Transverse colon (tissue), 4 donors: ENCODE data around the gene MELK. TPM values are rescaled to one million over a fixed set of nuclear protein-coding genes. Genes with fewer than 3 reads are reported as not detected.

Source experiments
- DNase-seq: peaks from one replicate; pipeline ENCODE4 v3.0.0-alpha.2; 2019
- H3K27ac ChIP-seq, 4 donors: fragments of 200-600 bp; sonication (generic); 2 replicates each; pipeline ENCODE4 v1.5.1; 2016 to 2018; ENCODE audit warnings: inconsistent platforms in 4 of 4
- H3K27me3 ChIP-seq: fragments of 200-600 bp; sonication (generic); 2 replicates; pipeline ENCODE4 v1.5.1; 2017; ENCODE audit warnings: inconsistent platforms
- H3K36me3 ChIP-seq, 4 donors: fragments of 200-600 bp; sonication (generic); 2 replicates each; pipeline ENCODE4 v1.5.1; 2017 to 2019; ENCODE audit warnings: inconsistent platforms in 4 of 4
- H3K4me1 ChIP-seq, 4 donors: fragments of 200-600 bp; sonication (generic); 2 replicates each; pipeline ENCODE4 v1.5.1; 2017 to 2020; ENCODE audit warnings: inconsistent platforms in 4 of 4
- H3K4me3 ChIP-seq, 4 donors: fragments of 200-600 bp; sonication (generic); 1 replicate in 1 of 4; 2 replicates in 3 of 4; pipeline versions ENCODE4 v1.5.1 to v1.6.1; 2017 to 2019; ENCODE audit warnings: inconsistent platforms in 4 of 4
- H3K9me3 ChIP-seq, 2 donors: fragments of 200-600 bp; sonication (generic); 2 replicates each; pipeline ENCODE4 v1.5.1; 2017 to 2019; ENCODE audit warnings: inconsistent platforms in 2 of 2
- CTCF ChIP-seq, 5 experiments: fragments of 200-600 bp in 3 of 5; fragments of 450-650 bp in 2 of 5; sonication (generic) in 3 of 5; IDR thresholded peaks; 1 replicate in 2 of 5; 2 replicates in 3 of 5; pipeline ENCODE4 v1.5.1; 2016 to 2017; ENCODE audit warnings: antibody characterized with exemption in 5 of 5, inconsistent platforms in 3 of 5, mild to moderate bottlenecking in 2 of 5, moderate library complexity in 1 of 5
- EP300 ChIP-seq: sonication (generic); formaldehyde crosslinking; IDR thresholded peaks from one replicate; pipeline ENCODE4 v1.6.1; 2017; ENCODE audit warnings: antibody characterized with exemption, low read depth
- POLR2A ChIP-seq: fragments of 450-650 bp; IDR thresholded peaks from one replicate; pipeline ENCODE4 v1.6.1; 2016; ENCODE audit warnings: antibody characterized with exemption, mild to moderate bottlenecking, moderate library complexity
- POLR2AphosphoS5 ChIP-seq, 3 donors: sonication (generic); formaldehyde crosslinking; IDR thresholded peaks; one replicate each; pipeline ENCODE4 v1.6.1; 2016; ENCODE audit warnings: antibody characterized with exemption in 3 of 3
- WGBS, 2 donors: methylation state at CpG; one replicate each; pipeline ENCODE4 v1.1.5; 2018; ENCODE audit warnings: low coverage in 1 of 2; 5-methylcytosine and 5-hydroxymethylcytosine counted together
- in situ Hi-C, 4 donors: fragments of 200-750 bp; cut with MboI; loops; one replicate each; pipeline versions ENCODE4 v1.15.0 to v1.15.1; 2017; ENCODE audit warnings: low sequenced_read_pairs in 3 of 4, low pct_ligation_motif_present in 1 of 4, low pct_unique_long_range_greater_than_20kb in 1 of 4
- intact Hi-C: fragments of 100-400 bp; cut with DNase I; formaldehyde crosslinking; loops from one replicate; pipeline ENCODE4 v1.15.1; 2023; ENCODE audit warnings: low total_unique reads
- total RNA-seq, 4 donors: library from RNA; depleted of rRNA; stranded (reverse); fragments of >200 nt; gene quantifications; one replicate each; pipeline ENCODE4 v1.1.0, GENCODE V29; 2016

MELK gene
- total RNA-seq, 4 donors from 2014 or later, result 0.75 to 11.5 (median 3.0) TPM

DNA sequence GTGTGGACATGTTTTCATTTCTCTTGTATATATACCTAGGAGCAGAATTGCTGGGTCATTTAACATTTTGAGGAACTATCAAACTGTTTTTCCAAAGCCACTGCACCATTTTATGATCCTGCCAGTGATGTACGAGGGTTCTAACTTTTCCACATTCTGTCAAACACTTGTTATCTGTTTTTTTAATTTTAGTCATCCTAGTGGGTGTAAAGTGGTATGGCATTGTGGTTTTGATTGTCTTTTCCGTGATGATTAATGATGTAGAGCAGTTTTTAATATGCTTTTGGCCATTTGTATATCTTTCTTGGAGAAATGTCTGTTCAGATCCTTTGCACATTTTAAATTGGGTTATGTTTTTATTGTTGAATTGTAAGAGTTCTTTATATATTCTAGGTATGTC lies 107.0 kb downstream of the MELK start:
- H3K27ac ChIP-seq, result no peak overlapping the region
- H3K4me1 ChIP-seq, result no peaks in the 10 kb centered on the region
- no peaks in the 10 kb centered on the region for H3K27me3 ChIP-seq
- TF ChIP-seq EP300 (no peak), POLR2AphosphoS5 (IDR thresholded peaks at IDR 0.05) (no peak), CTCF (IDR thresholded peaks at IDR 0.05) (no peak), POLR2A (no peak)
- WGBS, 2 donors, result 71 to 80% methylated on average over 2 of the region's 2 CpGs
- no peak for DNase-seq
- in situ Hi-C loops, result no loop called here
- intact Hi-C loops, result no loop called here
- H3K9me3 ChIP-seq, result peaks cover 6 to 7% of the 10 kb centered on the region in 2 donors
- no peak overlapping the region for H3K4me3 ChIP-seq
- H3K36me3 ChIP-seq, result no peaks in the 10 kb centered on the region

GRCh38 chr9:36686471-36686870 lies 113.8 kb downstream of the MELK start:
- 82 to 86% methylated on average over 2 to 3 of the region's 3 CpGs for WGBS, 2 donors
- in situ Hi-C loops, result no loop called here
- H3K27ac ChIP-seq, result no peak overlapping the region

DNA sequence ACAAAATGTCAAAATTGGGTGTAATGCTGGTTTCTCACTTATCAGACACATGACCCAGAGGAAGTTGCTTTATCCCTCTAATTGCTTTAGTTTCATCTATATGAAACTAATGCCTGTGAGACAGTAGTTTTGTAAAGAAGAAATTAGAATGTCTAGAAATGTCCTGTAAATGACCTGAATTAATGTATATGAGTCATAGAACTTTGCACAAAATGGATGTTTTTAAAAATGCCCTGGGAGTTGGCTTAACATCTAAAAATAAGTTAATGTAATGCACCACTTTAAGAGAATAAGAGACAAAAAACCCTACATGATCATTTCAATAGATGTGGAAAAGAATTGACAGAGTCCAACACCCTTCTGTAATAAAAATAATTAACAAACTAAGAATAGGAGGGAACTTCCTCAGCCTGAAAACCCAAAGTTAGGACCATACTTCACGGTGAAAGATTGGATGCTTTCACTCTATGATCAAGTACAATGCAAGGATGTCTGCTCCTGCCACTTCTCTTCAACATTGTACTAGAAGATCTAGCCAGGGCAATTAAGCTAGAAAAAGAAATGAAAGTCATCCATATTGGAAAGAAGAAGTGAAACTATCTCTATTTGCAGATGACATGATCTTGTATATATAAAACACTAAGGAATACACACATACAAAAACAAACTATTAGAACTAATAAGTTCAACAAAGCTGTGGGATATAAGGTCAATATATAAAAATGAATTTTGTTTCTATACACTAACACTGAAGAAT lies 117.9 kb downstream of the MELK start:
- TF ChIP-seq EP300 (no peak), CTCF (IDR thresholded peaks at IDR 0.05) (no peak), POLR2A (no peak), POLR2AphosphoS5 (IDR thresholded peaks at IDR 0.05) (no peak)
- H3K27ac ChIP-seq, result no peak overlapping the region
- 75 to 78% methylated on average over 1 of the region's 1 CpG for WGBS, 2 donors
- no peak overlapping the region for H3K4me3 ChIP-seq
- no peaks in the 10 kb centered on the region for H3K4me1 ChIP-seq
- H3K36me3 ChIP-seq, result no peaks in the 10 kb centered on the region
- no peak for DNase-seq
- intact Hi-C loops (no loop called here), in situ Hi-C loops (no loop called here)
- no peaks in the 10 kb centered on the region for H3K27me3 ChIP-seq
- no peaks in the 10 kb centered on the region for H3K9me3 ChIP-seq

More at GRCh38 chr9:36686471-36686870, 113.8 kb downstream of the MELK start:
- H3K4me1 ChIP-seq, result no peaks in the 10 kb centered on the region
- intact Hi-C loops, result no loop called here
- peaks cover 6 to 7% of the 10 kb centered on the region in 2 donors for H3K9me3 ChIP-seq
- no peaks in the 10 kb centered on the region for H3K36me3 ChIP-seq
- no peak for DNase-seq
- H3K4me3 ChIP-seq, result no peak overlapping the region
- H3K27me3 ChIP-seq, result no peaks in the 10 kb centered on the region
- no peak for TF ChIP-seq EP300
- TF ChIP-seq POLR2A, result no peak

- no peaks in the 10 kb centered on the region for H3K9me3 ChIP-seq
- no peak overlapping the region for H3K4me3 ChIP-seq
- H3K27ac ChIP-seq, result no peak overlapping the region
- no peaks in the 10 kb centered on the region for H3K27me3 ChIP-seq
- in situ Hi-C loops (no loop called here), intact Hi-C loops (no loop called here)
- H3K36me3 ChIP-seq, result no peaks in the 10 kb centered on the region
- no peak for DNase-seq
- H3K4me1 ChIP-seq, result no peaks in the 10 kb centered on the region
- no peak for TF ChIP-seq EP300
These were observed 119.0 kb downstream of the MELK start for GRCh38 chr9:36691671-36692070.

GRCh38 chr9:36698984-36699383 lies 126.3 kb downstream of the MELK start:
- no peak for DNase-seq
- peaks cover 10 to 11% of the 10 kb centered on the region in 2 donors for H3K9me3 ChIP-seq
- intact Hi-C loops (no loop called here), in situ Hi-C loops (no loop called here)
- no peak overlapping the region for H3K4me3 ChIP-seq
- no peaks in the 10 kb centered on the region for H3K36me3 ChIP-seq
- H3K27me3 ChIP-seq, result peaks cover 7% of the 10 kb centered on the region
- H3K4me1 ChIP-seq, result no peaks in the 10 kb centered on the region
- 62% methylated on average over 3 of the region's 3 CpGs; no CpG with 5 or more reads in 1 of the 2 donors for WGBS, 2 donors
- TF ChIP-seq EP300, result no peak
- TF ChIP-seq POLR2A, result no peak
- no peak for TF ChIP-seq POLR2AphosphoS5 (IDR thresholded peaks at IDR 0.05)
- TF ChIP-seq CTCF (IDR thresholded peaks at IDR 0.05), result no peak
- no peak overlapping the region for H3K27ac ChIP-seq
